Measurements from ENCODE around the gene CADPS2.

- TF ChIP-seq CTCF (conservative IDR thresholded peaks at IDR 0.05; ENCODE audit: low read length) (no peak), EZH2phosphoT487 (IDR thresholded peaks at IDR 0.05; ENCODE audit: borderline replicate concordance, low read depth, low read length) (no peak)
Observed at GRCh38 chr7:122578350-122578749, 307.9 kb downstream of the CADPS2 start.
